ENCODE data around the gene CAPN3.

Gene CAPN3

DNA sequence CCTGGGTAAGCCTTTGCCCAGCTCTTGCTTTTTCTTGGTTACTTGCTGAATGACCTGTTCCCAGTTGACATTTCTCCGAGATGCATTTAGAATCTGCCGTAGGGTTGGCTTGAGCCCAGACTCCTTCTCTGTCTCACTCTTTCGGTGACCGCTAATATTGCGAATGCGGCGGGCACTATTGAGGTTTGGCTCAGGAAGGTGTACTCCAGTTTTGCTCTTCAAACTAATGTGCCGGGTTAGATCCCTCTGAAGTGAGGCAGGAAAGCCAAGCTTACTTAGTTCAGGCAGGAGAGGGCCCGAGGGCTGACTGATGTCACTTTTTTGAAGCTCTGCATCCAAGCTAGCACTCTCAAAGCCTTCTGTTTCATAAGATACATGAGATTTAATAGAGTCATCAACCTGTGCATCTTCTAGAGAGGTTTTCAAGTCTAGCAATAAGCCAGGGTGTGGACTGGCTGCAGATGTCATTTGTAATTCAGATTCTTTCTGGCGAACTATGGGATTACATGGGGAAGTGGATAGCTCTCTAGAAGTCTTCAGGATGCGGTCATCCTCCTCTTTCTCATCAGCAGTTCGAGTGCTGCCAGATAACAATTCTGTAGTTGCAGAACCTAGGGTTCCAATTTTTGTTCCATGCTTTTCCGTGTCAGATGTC lies 90.6 kb downstream of the CAPN3 start:
- DNase-seq (ENCODE audit: low read depth in 1 of 2, low spot score in 1 of 2) = no peak

DNA sequence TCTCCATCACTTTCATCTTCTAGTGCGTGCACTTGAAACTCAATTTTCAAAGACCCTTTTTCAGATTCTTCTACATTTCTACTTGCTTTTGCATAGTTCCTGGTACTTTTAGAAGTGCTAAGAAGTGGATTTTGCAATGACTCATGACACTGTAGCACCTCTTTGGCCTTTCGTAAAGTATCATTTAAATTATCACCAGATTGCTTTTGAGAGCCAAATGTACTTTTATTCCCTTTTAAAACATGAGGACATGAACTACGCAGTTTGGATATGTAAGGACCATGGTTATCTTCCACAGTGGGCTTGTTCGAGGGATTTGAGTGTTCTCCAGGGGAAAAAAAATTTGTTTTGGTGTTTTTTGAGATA lies 91.1 kb downstream of the CAPN3 start:
- no peak for DNase-seq (ENCODE audit: low read depth in 1 of 2, low spot score in 1 of 2)

DNA sequence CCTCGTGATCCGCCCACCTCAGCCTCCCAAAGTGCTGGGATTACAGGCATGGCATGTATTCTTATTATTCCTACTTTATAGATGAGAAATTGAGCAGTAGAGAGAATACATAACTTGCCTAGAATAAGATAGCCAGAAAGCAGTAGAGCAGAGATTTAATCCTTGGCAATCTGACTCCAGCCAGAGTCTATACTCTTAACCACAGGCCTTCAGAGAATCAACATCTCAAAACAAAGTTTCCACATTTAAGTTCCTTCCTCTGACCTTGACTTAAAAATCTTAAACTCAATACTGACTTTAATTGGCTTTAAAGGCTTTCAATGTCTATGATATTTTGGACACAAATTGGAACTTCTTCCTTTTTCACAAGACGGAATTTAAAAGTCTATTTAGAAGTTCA lies 94.5 kb downstream of the CAPN3 start:
- DNase-seq (ENCODE audit: low read depth in 1 of 2, low spot score in 1 of 2) = no peak

DNA sequence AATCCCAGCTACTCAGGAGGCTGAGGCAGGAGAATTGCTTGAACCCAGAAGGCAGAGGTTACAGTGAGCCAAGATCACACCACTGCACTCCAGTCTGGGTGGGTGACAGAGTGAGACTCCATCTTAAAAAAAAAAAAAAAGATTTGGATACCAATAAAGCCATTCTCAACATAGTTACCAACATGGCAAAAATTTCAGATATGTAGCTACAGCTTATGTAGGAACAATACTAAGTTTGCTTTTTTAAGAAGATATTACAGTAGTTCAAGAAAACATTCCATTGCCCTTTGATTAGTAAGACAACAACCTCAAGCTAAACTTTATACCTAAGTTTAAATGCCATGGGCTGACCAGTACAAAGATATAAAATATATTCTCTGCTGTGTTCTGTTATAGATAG lies 97.2 kb downstream of the CAPN3 start:
- no peak for DNase-seq (ENCODE audit: low read depth in 1 of 2, low spot score in 1 of 2)

DNA sequence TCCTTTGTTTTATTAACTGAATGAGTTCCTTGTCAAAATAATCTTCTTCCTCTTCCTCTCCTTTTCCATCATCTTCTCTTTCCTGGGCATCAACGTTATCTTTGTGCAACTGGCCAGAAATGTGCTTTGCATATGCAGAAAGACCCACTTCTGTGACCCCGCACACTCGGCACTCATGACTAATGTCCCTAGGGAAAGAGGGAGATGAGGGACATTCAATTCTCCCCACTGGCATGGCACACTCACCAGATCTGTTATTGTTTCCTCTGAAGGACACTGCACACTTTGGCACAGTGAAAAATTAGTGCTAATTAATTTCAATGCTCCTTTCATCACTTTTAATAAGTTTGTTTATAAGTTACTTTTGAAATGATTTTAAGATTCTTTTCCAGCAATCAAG lies 97.7 kb downstream of the CAPN3 start:
- DNase-seq (ENCODE audit: low read depth in 1 of 2, low spot score in 1 of 2) = no peak

DNA sequence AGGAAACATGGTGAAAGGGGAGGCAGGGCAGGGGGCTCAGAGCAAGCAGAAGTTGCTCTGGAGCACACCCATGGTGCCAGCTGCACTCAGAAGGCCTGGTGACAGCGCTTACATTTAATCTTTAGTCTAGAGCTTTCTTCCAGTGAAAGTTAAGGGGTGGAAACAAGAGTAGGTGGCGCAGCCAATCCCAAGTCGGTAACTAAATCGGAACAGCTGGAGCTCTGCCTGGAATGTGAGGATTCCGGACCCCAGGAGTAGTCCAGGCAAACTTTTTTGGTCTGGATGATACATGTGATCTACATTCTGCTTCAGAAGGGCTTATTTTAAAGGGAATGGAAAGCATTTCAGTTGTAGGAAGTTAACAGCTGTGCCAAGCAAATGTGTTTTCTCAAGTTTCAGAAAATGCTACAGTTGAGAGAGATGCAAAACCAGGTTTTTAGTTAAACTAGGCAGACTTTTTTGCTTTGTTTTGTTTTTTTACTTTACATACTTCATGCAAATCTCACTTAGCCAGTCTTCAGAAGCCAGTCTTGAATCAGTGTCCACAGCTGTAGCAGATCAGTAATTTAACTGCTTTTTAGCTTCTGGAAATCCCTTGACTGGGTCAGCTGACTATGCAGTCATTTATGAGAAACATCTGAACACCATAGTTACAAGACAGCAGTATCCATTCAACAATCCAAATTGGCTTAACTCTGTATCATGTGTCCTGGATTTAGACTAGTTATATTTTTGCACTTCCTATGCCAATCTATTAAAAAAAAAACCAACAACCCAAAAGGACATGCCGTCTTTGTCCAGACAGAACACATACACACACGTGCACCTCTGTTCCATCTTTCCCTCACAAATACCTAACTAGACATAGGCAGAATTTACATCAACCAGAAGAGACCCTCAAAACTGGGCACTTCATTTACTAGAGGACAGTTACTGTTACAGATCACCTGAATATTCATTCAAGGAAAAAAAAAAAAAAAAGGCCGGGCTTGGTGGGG lies 98.4 kb downstream of the CAPN3 start:
- no peak for DNase-seq (ENCODE audit: low read depth in 1 of 2, low spot score in 1 of 2)

DNA sequence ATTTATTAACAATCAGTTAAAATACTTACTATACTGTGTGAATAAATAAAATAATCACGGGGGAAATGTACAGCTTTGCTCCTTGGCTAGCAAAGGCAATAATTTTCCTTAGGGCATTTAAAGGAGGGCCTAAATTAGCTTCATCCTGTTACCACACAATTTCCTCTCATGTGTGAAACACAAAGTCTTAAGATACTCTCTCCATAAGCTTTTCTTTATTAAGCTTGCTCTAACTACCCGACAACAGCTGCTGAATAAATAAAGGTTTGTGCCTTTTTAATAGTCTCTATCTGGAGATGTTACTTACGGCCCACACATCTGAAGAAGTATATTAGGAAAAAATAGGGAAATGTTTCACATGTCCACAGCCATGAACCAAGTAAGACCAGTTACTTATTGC lies 102.0 kb downstream of the CAPN3 start:
- no peak for DNase-seq (ENCODE audit: low read depth in 1 of 2, low spot score in 1 of 2)
